ENCODE results near the gene CLDND2.
A peak's percentile ranks its signal among the peaks of the same experiment; 100 is the strongest.

DNA sequence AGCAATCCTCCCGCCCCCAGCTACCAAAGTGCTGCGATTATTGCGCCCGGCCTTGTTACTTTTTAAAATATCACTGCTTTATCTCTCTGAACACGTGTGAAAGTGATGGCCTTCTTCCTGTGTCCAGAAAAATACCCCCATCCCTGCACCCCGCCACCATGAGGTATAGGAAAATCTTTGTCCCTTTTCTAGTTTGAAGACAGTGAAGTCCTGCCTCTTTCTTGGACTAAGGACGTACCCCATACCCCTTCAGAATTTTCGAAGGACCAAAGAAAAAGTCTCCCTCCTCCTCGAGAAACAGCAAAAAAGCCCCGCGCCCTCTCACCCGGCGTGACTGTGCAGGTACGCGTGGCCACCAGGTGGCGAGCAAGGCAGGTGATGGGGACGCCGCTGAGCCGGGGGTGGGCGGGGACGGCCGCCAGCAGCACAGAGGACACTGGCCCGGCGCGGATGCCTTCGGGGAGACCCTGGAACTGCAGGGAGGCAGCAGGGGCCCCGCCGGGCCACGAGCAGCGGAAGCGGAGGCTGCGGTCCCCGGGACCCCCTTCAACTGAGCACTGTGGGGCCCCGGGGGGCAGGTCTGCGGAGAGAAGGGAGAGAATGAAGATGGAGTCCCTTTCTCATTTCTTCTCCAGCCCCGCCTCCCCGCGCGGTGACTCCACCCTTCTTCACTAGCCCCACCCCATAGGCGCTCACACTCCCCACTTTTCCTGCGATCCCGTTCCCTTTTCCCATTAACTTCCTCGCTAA, 30.1 kb downstream of the CLDND2 start:
- TF ChIP-seq RAD21 (IDR thresholded peaks at IDR 0.05; ENCODE audit: insufficient read depth, low read depth, low read length): peak; percentile 84
- TF ChIP-seq, protein P1, sequence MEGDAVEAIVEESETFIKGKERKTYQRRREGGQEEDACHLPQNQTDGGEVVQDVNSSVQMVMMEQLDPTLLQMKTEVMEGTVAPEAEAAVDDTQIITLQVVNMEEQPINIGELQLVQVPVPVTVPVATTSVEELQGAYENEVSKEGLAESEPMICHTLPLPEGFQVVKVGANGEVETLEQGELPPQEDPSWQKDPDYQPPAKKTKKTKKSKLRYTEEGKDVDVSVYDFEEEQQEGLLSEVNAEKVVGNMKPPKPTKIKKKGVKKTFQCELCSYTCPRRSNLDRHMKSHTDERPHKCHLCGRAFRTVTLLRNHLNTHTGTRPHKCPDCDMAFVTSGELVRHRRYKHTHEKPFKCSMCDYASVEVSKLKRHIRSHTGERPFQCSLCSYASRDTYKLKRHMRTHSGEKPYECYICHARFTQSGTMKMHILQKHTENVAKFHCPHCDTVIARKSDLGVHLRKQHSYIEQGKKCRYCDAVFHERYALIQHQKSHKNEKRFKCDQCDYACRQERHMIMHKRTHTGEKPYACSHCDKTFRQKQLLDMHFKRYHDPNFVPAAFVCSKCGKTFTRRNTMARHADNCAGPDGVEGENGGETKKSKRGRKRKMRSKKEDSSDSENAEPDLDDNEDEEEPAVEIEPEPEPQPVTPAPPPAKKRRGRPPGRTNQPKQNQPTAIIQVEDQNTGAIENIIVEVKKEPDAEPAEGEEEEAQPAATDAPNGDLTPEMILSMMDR (IDR thresholded peaks at IDR 0.05 in 2 of 3, conservative IDR thresholded peaks at IDR 0.05 in 1 of 3; ENCODE audit: control insufficient read depth in 2 of 3, extremely low read depth in 1 of 3, insufficient read depth in 1 of 3, low read depth in 3 of 3, low read length in 3 of 3): peak; percentile 83 to 93 (median 88)
- TF ChIP-seq EP300 (IDR thresholded peaks at IDR 0.05; ENCODE audit: borderline replicate concordance in 1 of 2, control insufficient read depth in 1 of 2, low read depth in 2 of 2, low read length in 2 of 2): no peak
- TF ChIP-seq BACH1 (IDR thresholded peaks at IDR 0.05; ENCODE audit: borderline replicate concordance): no peak
- no peak for TF ChIP-seq RCOR1 (conservative IDR thresholded peaks at IDR 0.05; ENCODE audit: low read depth, low read length)
- TF ChIP-seq POLR2AphosphoS2 (IDR thresholded peaks at IDR 0.05; ENCODE audit: low read depth, low read length): no peak
- no peak for TF ChIP-seq FOXK2 (IDR thresholded peaks at IDR 0.05)
- TF ChIP-seq MXI1 (IDR thresholded peaks at IDR 0.05; ENCODE audit: low read depth, low read length): no peak
- TF ChIP-seq, protein P2, sequence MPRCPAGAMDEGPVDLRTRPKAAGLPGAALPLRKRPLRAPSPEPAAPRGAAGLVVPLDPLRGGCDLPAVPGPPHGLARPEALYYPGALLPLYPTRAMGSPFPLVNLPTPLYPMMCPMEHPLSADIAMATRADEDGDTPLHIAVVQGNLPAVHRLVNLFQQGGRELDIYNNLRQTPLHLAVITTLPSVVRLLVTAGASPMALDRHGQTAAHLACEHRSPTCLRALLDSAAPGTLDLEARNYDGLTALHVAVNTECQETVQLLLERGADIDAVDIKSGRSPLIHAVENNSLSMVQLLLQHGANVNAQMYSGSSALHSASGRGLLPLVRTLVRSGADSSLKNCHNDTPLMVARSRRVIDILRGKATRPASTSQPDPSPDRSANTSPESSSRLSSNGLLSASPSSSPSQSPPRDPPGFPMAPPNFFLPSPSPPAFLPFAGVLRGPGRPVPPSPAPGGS (IDR thresholded peaks at IDR 0.05; ENCODE audit: borderline replicate concordance, insufficient read depth, low read depth, low read length, poor library complexity, severe bottlenecking): no peak
